Spleen (tissue), 11 donors: ENCODE measurements around the gene AKR1E2. TPM values are rescaled to one million over a fixed set of nuclear protein-coding genes. Genes with fewer than 3 reads are reported as not detected.

Experiments
- DNase-seq: peaks from one replicate; pipeline ENCODE4 v3.0.0-alpha.2; 2020
- H3K27ac ChIP-seq, 8 donors: fragments of 200-600 bp; sonication (generic) in 7 of 8; 1 replicate in 4 of 8; 2 replicates in 4 of 8; pipeline versions ENCODE4 v1.5.0 to v1.8.0; 2016 to 2021; ENCODE audit warnings: inconsistent platforms in 4 of 8, mild to moderate bottlenecking in 4 of 8, moderate library complexity in 1 of 8
- H3K27me3 ChIP-seq, 7 donors: fragments of 200-600 bp; sonication (generic) in 6 of 7; replicated peaks in 1 of 7; 1 replicate in 4 of 7; 2 replicates in 3 of 7; pipeline versions ENCODE4 v1.5.0 to v1.8.0; 2016 to 2021; ENCODE audit warnings: inconsistent platforms in 3 of 7, mild to moderate bottlenecking in 1 of 7
- H3K36me3 ChIP-seq, 6 donors: fragments of 200-600 bp; sonication (generic) in 5 of 6; 1 replicate in 4 of 6; 2 replicates in 2 of 6; pipeline versions ENCODE4 v1.5.0 to v1.8.0; 2016 to 2021; ENCODE audit warnings: inconsistent platforms in 2 of 6
- H3K4me1 ChIP-seq, 6 donors: fragments of 200-600 bp; sonication (generic) in 5 of 6; 1 replicate in 3 of 6; 2 replicates in 3 of 6; pipeline versions ENCODE4 v1.5.0 to v1.8.0; 2016 to 2021; ENCODE audit warnings: inconsistent platforms in 3 of 6
- H3K4me3 ChIP-seq, 8 donors: fragments of 200-600 bp; sonication (generic) in 7 of 8; 1 replicate in 4 of 8; 2 replicates in 4 of 8; pipeline versions ENCODE4 v1.5.0 to v1.8.0; 2016 to 2021; ENCODE audit warnings: inconsistent platforms in 4 of 8, mild to moderate bottlenecking in 4 of 8, moderate library complexity in 2 of 8
- H3K9me3 ChIP-seq, 8 donors: fragments of 200-600 bp; sonication (generic) in 7 of 8; 1 replicate in 4 of 8; 2 replicates in 4 of 8; pipeline versions ENCODE4 v1.5.0 to v1.8.0; 2016 to 2021; ENCODE audit warnings: inconsistent platforms in 4 of 8
- POLR2A ChIP-seq, 3 donors: fragments of 450-650 bp; IDR thresholded peaks; one replicate each; pipeline ENCODE4 v1.5.1; 2017; ENCODE audit warnings: antibody characterized with exemption in 3 of 3, mild to moderate bottlenecking in 1 of 3
- POLR2AphosphoS5 ChIP-seq, 3 donors: sonication (generic); formaldehyde crosslinking; IDR thresholded peaks; one replicate each; pipeline ENCODE4 v1.5.1; 2017; ENCODE audit warnings: antibody characterized with exemption in 3 of 3
- WGBS, 5 donors: extraction: QIAGEN DNeasy Blood & Tissue Kit in 3 of 5; methylation state at CpG; one replicate each; pipeline versions ENCODE4 v1.1.5 to v1.1.7; 2013 to 2018; 5-methylcytosine and 5-hydroxymethylcytosine counted together
- intact Hi-C: fragments of 100-400 bp; cut with DNase I; formaldehyde crosslinking; loops from one replicate; pipeline ENCODE4 v1.15.0; 2023; ENCODE audit warnings: low total_unique reads
- polyA plus RNA-seq, 3 donors: library from polyadenylated mRNA; stranded (reverse); fragments of 200-250 nt; gene quantifications; one replicate each; pipeline ENCODE4 v1.2.1, GENCODE V29; 2013
- total RNA-seq, 7 donors: library from RNA; depleted of rRNA in 3 of 7; stranded (reverse); fragments of >200 nt in 3 of 7; fragmentation: NEBNext Ultra II Directional in 4 of 7; extraction: Animal tissue kit (Norgen Biotek cat#: 25700) in 4 of 7; gene quantifications; one replicate each; pipeline versions ENCODE4 v1.1.0 to v1.2.1, GENCODE V29; 2016 to 2021
- TF ChIP-seq, protein P1 (sequence below), 11 experiments: fragments of 200-600 bp in 7 of 11; fragments of 450-650 bp in 4 of 11; sonication (generic) in 4 of 11; IDR thresholded peaks in 8 of 11; conservative IDR thresholded peaks in 3 of 11; 1 replicate in 7 of 11; 2 replicates in 4 of 11; pipeline versions ENCODE4 v1.4.0 to v1.8.0; 2016 to 2021; ENCODE audit warnings: antibody characterized with exemption in 11 of 11, inconsistent platforms in 4 of 11, mild to moderate bottlenecking in 1 of 11
- donor health status: healthy with polysubstance abuse.
- donor health status: DM: no; HTN: no; CAD: no; lungs with moderate emphysema.
- donor health status: DM: no; HTN: no; CAD: no.
- donor health status: Bipolar disorder and iron deficiency.
- donor health status: healthy.
- donor health status: DM: no; HTN: no; CAD: no.
- donor health status: DM: yes; HTN: yes; CAD: no.

AKR1E2 gene
- total and polyA plus RNA-seq, 10 donors: 0.58 to 11.1 (median 6.0) TPM

DNA sequence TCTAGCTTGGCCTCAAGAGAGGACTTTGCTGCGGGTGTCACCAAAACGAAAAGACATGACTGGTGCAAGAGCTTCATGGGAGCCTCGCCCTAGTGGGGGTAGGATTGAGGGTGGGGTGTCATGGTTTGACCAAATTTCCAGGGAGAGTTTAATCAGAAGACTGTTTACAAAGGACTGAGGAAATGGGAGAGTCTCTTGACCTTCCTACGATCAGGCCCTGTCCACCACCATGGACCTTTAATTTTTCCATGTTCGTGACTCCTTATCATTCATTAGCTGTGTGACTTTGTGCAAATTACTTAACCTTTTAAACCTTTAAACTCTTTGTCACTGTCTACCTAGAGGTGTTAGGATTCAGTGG is 23.0 kb downstream of the AKR1E2 start:
- H3K4me3 ChIP-seq: no peak overlapping the region
- no peaks in the 10 kb centered on the region for H3K27me3 ChIP-seq
- no peak overlapping the region for H3K27ac ChIP-seq
- no peaks in the 10 kb centered on the region for H3K36me3 ChIP-seq
- no peak for DNase-seq
- intact Hi-C loops: loop anchor here (10.0 kb wide), 2 partner anchors 536 to 586 kb away; no protein-coding TSS in a partner anchor
- TF ChIP-seq, protein P1, sequence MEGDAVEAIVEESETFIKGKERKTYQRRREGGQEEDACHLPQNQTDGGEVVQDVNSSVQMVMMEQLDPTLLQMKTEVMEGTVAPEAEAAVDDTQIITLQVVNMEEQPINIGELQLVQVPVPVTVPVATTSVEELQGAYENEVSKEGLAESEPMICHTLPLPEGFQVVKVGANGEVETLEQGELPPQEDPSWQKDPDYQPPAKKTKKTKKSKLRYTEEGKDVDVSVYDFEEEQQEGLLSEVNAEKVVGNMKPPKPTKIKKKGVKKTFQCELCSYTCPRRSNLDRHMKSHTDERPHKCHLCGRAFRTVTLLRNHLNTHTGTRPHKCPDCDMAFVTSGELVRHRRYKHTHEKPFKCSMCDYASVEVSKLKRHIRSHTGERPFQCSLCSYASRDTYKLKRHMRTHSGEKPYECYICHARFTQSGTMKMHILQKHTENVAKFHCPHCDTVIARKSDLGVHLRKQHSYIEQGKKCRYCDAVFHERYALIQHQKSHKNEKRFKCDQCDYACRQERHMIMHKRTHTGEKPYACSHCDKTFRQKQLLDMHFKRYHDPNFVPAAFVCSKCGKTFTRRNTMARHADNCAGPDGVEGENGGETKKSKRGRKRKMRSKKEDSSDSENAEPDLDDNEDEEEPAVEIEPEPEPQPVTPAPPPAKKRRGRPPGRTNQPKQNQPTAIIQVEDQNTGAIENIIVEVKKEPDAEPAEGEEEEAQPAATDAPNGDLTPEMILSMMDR (IDR thresholded peaks at IDR 0.05 in 8 of 11, conservative IDR thresholded peaks at IDR 0.05 in 3 of 11): no peak
- TF ChIP-seq POLR2AphosphoS5 (IDR thresholded peaks at IDR 0.05) (no peak), POLR2A (IDR thresholded peaks at IDR 0.05) (no peak)
- WGBS, 5 donors: 86 to 90% (median 90%) methylated on average over 5 of the region's 5 CpGs
- no peaks in the 10 kb centered on the region for H3K9me3 ChIP-seq
- peaks cover 0 to 13% (median 7%) of the 10 kb centered on the region in 6 donors for H3K4me1 ChIP-seq

DNA sequence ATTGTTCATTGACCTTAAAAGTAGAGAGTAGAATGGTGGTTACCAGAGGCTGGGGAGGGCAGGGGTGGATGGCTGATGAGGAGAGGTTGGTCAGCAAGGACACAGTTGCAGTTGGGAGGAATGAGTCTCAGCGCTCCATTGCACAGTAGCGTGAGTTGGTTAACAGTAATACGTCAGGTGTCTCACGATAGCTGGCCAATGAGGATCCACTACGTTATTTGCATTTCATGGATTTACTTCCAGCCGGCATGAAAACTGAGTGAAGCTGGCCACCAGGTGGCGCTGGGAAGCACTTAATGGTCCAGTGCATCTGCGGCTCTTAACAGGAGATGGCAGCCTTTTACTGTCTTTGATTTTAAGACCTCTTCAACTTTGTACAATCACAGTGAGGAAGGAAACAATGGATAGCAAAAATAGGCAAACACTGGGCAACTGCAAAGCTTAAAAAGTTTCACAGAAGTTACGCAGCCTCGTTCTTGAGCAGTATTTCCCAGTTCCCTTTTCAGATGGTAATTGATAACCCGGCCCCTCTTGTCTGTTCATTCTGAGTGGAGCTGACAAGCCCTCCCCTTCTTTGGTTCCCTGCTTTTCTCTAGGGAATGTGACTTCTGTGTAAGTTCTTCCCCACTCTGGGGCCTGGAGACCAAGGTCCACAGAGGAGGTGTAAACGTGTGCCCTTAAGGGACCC is 23.7 kb downstream of the AKR1E2 start:
- peaks cover 0 to 13% (median 7%) of the 10 kb centered on the region in 6 donors for H3K4me1 ChIP-seq
- H3K27me3 ChIP-seq: no peaks in the 10 kb centered on the region
- 5 to 8% (median 7%) methylated on average over 12 of the region's 12 CpGs for WGBS, 5 donors
- no peak overlapping the region for H3K4me3 ChIP-seq
- TF ChIP-seq POLR2AphosphoS5 (IDR thresholded peaks at IDR 0.05): no peak
- TF ChIP-seq, protein P1 (IDR thresholded peaks at IDR 0.05 in 8 of 11, conservative IDR thresholded peaks at IDR 0.05 in 3 of 11): peak; percentile 80 to 95 (median 91)
- intact Hi-C loops: loop anchor here (10.0 kb wide), 2 partner anchors 535 to 585 kb away; no protein-coding TSS in a partner anchor
- peak; percentile 93 for DNase-seq
- no peak overlapping the region for H3K27ac ChIP-seq
- H3K9me3 ChIP-seq: no peaks in the 10 kb centered on the region
- H3K36me3 ChIP-seq: no peaks in the 10 kb centered on the region

DNA sequence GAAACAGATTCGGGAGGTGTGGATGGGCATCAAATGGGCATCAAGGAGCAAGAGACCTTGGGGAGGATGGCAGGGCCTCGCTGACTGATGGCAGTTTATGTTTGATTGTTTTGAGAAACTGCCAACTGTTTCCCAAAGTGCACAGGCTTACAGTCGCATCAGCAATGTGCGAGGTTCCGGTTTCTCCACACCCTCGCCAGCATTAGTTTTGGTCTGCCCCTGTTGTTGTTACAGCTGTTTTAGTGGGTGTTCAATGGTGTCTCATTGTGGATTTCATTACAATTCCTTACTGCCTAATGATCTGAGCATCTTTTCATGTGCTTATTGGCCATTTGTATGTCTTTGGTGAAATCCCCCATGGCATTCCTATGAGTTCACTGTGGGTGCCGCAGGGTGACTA is 24.4 kb downstream of the AKR1E2 start:
- DNase-seq: no peak

DNA sequence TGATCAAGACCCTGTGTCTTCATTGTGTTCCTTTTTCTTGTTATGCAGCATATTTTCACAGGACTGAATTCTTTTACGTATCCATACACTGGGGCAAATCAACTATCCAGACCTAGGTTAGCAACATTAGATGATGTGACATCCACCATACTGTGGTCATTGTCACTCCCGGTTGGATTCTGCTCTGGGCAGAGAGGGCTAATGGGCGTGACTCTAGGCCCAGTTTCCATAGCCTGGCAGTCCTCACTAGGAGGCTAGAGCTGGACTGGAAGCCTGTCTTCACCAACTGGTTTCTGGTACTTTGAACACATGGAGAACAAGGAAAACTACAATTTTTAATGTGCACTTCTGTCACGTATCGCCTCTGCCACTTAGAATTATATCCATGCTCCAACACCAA is 25.2 kb downstream of the AKR1E2 start:
- Histone ChIP-seq H3K4me3 (no peak overlapping the region), H3K27ac (no peak overlapping the region), H3K27me3 (no peaks in the 10 kb centered on the region), H3K9me3 (no peaks in the 10 kb centered on the region), H3K4me1 (peaks cover 0 to 13% (median 7%) of the 10 kb centered on the region in 6 donors), H3K36me3 (no peaks in the 10 kb centered on the region)
- WGBS, 5 donors: 90 to 95% (median 94%) methylated on average over 5 of the region's 5 CpGs
- intact Hi-C loops: no loop called here
- no peak for DNase-seq
- TF ChIP-seq POLR2AphosphoS5 (IDR thresholded peaks at IDR 0.05) (no peak), POLR2A (IDR thresholded peaks at IDR 0.05) (no peak)
- TF ChIP-seq, protein P1 (IDR thresholded peaks at IDR 0.05 in 8 of 11, conservative IDR thresholded peaks at IDR 0.05 in 3 of 11): no peak

More for the DNA sequence above, 24.4 kb downstream of the AKR1E2 start:
- intact Hi-C loops: no loop called here
- H3K9me3 ChIP-seq: no peaks in the 10 kb centered on the region
- H3K27me3 ChIP-seq: no peaks in the 10 kb centered on the region
- H3K36me3 ChIP-seq: no peaks in the 10 kb centered on the region
- no peak for TF ChIP-seq POLR2AphosphoS5 (IDR thresholded peaks at IDR 0.05)
- TF ChIP-seq POLR2A (IDR thresholded peaks at IDR 0.05): no peak
- TF ChIP-seq, protein P1 (IDR thresholded peaks at IDR 0.05 in 8 of 11, conservative IDR thresholded peaks at IDR 0.05 in 3 of 11): no peak
- no peak overlapping the region for H3K27ac ChIP-seq
- no peak overlapping the region for H3K4me3 ChIP-seq
- H3K4me1 ChIP-seq: peaks cover 0 to 13% (median 7%) of the 10 kb centered on the region in 6 donors
- WGBS, 5 donors: 91 to 93% (median 91%) methylated on average over 7 of the region's 7 CpGs
